Fibroblast of lung (primary cell): ENCODE results near the gene FREM2. TPM values are rescaled to one million over a fixed set of nuclear protein-coding genes. Genes with fewer than 3 reads are reported as not detected.

Experiments
- DNase-seq, 2 donors: peaks; one replicate each; pipeline versions ENCODE4 v3.0.0 to v3.0.0-alpha.2; 2010; ENCODE audit warnings: low read depth in 2 of 2
- H2AFZ ChIP-seq: 2 replicates; pipeline ENCODE4 v1.5.1; 2012; ENCODE audit warnings: low read length, control low read depth, inconsistent platforms
- H3K27ac ChIP-seq: 2 replicates; pipeline ENCODE4 v1.5.1; 2011; ENCODE audit warnings: low read length, control low read depth; ENCODE audit not compliant: insufficient read depth
- H3K27me3 ChIP-seq: 2 replicates; pipeline ENCODE4 v1.5.1; 2011; ENCODE audit warnings: mild to moderate bottlenecking, low read length; ENCODE audit not compliant: control insufficient read depth, insufficient read depth
- H3K36me3 ChIP-seq: 2 replicates; pipeline ENCODE4 v1.5.1; 2011; ENCODE audit warnings: low read length; ENCODE audit not compliant: control insufficient read depth, insufficient read depth
- H3K4me1 ChIP-seq: 2 replicates; pipeline ENCODE4 v1.5.1; 2011; ENCODE audit warnings: low read length; ENCODE audit not compliant: control insufficient read depth, insufficient read depth; ENCODE audit errors: extremely low read depth
- H3K4me2 ChIP-seq: 2 replicates; pipeline ENCODE4 v1.5.1; 2011; ENCODE audit warnings: low read length, control low read depth; ENCODE audit not compliant: insufficient read depth; ENCODE audit errors: extremely low read depth
- H3K4me3 ChIP-seq, 4 experiments: fragments of 200-600 bp in 1 of 4; sonication (generic) in 1 of 4; replicated peaks in 1 of 4; 2 replicates each; pipeline ENCODE4 v1.5.1; 2011 to 2016; ENCODE audit warnings: low read length in 4 of 4, low read depth in 3 of 4, mild to moderate bottlenecking in 3 of 4, control low read depth in 2 of 4, inconsistent platforms in 1 of 4, mixed read lengths in 1 of 4; ENCODE audit not compliant: insufficient read depth in 1 of 4; ENCODE audit errors: control extremely low read depth in 1 of 4
- H3K79me2 ChIP-seq: 2 replicates; pipeline ENCODE4 v1.5.1; 2012; ENCODE audit warnings: mild to moderate bottlenecking, low read length, inconsistent platforms; ENCODE audit not compliant: control insufficient read depth, insufficient read depth
- H3K9ac ChIP-seq: 2 replicates; pipeline ENCODE4 v1.5.1; 2011; ENCODE audit warnings: mild to moderate bottlenecking, low read length, control low read depth; ENCODE audit not compliant: insufficient read depth
- H3K9me3 ChIP-seq: 2 replicates; pipeline ENCODE4 v1.5.1; 2012; ENCODE audit warnings: low read depth, low read length; ENCODE audit not compliant: control insufficient read depth, insufficient read depth
- H4K20me1 ChIP-seq: 2 replicates; pipeline ENCODE4 v1.5.1; 2011; ENCODE audit warnings: low read length; ENCODE audit not compliant: control insufficient read depth, insufficient read depth; ENCODE audit errors: extremely low read depth
- EZH2 ChIP-seq: IDR thresholded peaks from 2 replicates; pipeline ENCODE4 v1.5.1; 2012; ENCODE audit warnings: low read length, control low read depth, mild to moderate bottlenecking; ENCODE audit errors: missing control alignments
- polyA plus RNA-seq, 2 donors: library from polyadenylated mRNA; depleted of rRNA in 1 of 2; stranded (reverse) in 1 of 2; unstranded in 1 of 2; fragments of >200 nt; gene quantifications; 2 replicates each; pipeline ENCODE4 v1.2.1, GENCODE V29; 2011 to 2012; ENCODE audit warnings: missing spikeins in 1 of 2
- total RNA-seq: library from RNA; depleted of rRNA; stranded (reverse); fragments of >200 nt; gene quantifications from 2 replicates; pipeline ENCODE4 v1.2.1, GENCODE V29; 2014
- TF ChIP-seq, protein P1 (sequence below), 2 donors: IDR thresholded peaks in 1 of 2; conservative IDR thresholded peaks in 1 of 2; 1 replicate in 1 of 2; 2 replicates in 1 of 2; pipeline ENCODE4 v1.5.1; 2011 to 2012; ENCODE audit warnings: low read length in 2 of 2, control low read depth in 1 of 2, inconsistent platforms in 1 of 2, low read depth in 1 of 2, mild to moderate bottlenecking in 1 of 2

FREM2 gene
- total and polyA plus RNA-seq, 2 donors (not counting 1 experiment from before 2014, with no cell fraction given), result under 0.01 TPM

DNA sequence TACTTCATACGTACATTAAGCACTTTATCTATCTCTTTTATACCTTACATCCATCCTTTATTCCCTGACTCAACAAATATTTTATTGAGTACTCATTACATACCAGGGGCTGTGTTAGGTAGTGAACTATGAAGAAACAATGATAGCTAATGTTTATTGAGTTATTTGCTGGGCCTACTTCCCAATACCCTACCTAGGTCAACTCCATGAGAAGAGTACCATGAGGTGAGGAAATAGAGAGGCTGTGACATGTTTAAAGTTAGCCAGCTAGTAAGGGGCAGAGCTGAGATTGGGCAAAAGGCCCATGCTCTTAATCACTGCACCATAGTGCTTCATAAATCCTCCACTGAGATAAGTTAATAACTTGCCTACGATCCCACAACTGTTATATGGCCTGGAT lies 79.9 kb downstream of the FREM2 start:
- Histone ChIP-seq H4K20me1 (no peaks in the 10 kb centered on the region), H3K36me3 (no peaks in the 10 kb centered on the region), H3K27ac (no peak overlapping the region), H3K9ac (no peak overlapping the region), H3K79me2 (no peaks in the 10 kb centered on the region), H2AFZ (no peak overlapping the region), H3K4me3 (no peak overlapping the region), H3K27me3 (no peaks in the 10 kb centered on the region), H3K9me3 (no peaks in the 10 kb centered on the region), H3K4me1 (no peaks in the 10 kb centered on the region), H3K4me2 (no peak overlapping the region)
- no peak for DNase-seq
- no peak for TF ChIP-seq EZH2
- TF ChIP-seq, protein P1, sequence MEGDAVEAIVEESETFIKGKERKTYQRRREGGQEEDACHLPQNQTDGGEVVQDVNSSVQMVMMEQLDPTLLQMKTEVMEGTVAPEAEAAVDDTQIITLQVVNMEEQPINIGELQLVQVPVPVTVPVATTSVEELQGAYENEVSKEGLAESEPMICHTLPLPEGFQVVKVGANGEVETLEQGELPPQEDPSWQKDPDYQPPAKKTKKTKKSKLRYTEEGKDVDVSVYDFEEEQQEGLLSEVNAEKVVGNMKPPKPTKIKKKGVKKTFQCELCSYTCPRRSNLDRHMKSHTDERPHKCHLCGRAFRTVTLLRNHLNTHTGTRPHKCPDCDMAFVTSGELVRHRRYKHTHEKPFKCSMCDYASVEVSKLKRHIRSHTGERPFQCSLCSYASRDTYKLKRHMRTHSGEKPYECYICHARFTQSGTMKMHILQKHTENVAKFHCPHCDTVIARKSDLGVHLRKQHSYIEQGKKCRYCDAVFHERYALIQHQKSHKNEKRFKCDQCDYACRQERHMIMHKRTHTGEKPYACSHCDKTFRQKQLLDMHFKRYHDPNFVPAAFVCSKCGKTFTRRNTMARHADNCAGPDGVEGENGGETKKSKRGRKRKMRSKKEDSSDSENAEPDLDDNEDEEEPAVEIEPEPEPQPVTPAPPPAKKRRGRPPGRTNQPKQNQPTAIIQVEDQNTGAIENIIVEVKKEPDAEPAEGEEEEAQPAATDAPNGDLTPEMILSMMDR (conservative IDR thresholded peaks at IDR 0.05 in 1 of 2, IDR thresholded peaks at IDR 0.05 in 1 of 2; ENCODE audit: low read depth in 1 of 2, low read length in 2 of 2), result no peak

DNA sequence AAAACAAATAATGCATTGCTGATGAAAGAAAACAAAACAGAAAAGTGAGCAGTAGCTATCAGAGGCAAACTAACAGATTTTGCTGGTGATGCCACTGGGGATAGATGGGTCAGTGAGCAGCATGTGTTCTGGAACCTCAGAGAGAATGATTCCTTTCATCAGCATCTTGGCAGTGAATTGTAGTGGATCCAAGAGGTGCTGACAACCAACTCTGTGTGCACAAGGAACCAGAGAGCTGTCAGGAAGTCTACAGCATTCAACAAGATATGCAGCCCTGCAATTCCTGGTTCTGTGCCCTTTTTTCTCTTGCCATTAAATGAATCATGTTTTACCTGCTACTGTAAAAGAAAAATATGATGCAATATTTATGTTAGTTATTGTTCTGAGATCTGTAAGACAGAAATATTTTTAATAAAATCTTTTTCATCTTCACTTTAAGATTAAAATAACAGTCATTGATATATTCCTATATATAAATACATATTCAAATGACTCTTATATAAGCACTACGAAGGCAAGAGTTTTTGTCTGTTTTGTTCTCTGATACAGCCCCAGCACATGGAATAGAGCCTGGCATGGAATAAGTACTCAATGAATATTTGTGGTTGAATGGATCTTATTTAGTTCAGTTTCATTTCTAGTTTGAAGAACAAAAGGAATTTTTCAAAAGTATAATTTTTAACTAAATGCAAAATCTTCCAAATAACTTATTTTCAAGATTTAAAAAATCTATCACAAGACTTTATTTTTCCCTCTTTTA lies 80.8 kb downstream of the FREM2 start:
- DNase-seq, result no peak

DNA sequence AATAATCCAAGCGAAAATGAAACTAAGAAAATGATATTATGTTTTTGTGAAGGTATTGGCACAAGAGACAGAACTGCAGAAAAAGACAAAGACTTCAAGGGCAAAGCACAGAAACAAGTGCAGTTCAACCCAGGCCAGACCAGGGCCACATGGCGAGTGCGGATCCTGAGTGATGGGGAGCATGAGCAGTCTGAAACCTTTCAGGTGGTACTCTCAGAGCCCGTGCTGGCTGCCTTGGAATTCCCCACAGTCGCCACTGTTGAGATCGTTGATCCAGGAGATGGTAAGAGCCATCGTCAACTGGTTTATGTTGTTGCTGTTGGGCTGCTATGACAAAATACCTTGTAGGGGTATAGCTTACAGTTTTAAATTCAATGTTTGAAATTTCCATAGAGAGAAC lies 82.6 kb downstream of the FREM2 start:
- H3K9me3 ChIP-seq, result no peaks in the 10 kb centered on the region
- no peak overlapping the region for H3K4me2 ChIP-seq
- no peak for TF ChIP-seq EZH2
- TF ChIP-seq, protein P1 (conservative IDR thresholded peaks at IDR 0.05 in 1 of 2, IDR thresholded peaks at IDR 0.05 in 1 of 2; ENCODE audit: low read depth in 1 of 2, low read length in 2 of 2), result no peak
- peak overlapping the region in 1 of 4 experiments; percentile 5 for H3K4me3 ChIP-seq
- H3K27me3 ChIP-seq, result no peaks in the 10 kb centered on the region
- no peaks in the 10 kb centered on the region for H3K4me1 ChIP-seq
- no peaks in the 10 kb centered on the region for H3K79me2 ChIP-seq
- no peak overlapping the region for H3K27ac ChIP-seq
- H3K9ac ChIP-seq, result no peak overlapping the region
- H3K36me3 ChIP-seq, result no peaks in the 10 kb centered on the region
- H2AFZ ChIP-seq, result no peak overlapping the region
- no peaks in the 10 kb centered on the region for H4K20me1 ChIP-seq
- DNase-seq, result no peak

More for the DNA sequence above, 80.8 kb downstream of the FREM2 start:
- H2AFZ ChIP-seq, result no peak overlapping the region
- no peaks in the 10 kb centered on the region for H3K79me2 ChIP-seq
- H3K9ac ChIP-seq, result no peak overlapping the region
- H3K9me3 ChIP-seq, result no peaks in the 10 kb centered on the region
- H3K4me2 ChIP-seq, result no peak overlapping the region
- no peaks in the 10 kb centered on the region for H3K27me3 ChIP-seq
- no peaks in the 10 kb centered on the region for H3K36me3 ChIP-seq
- H3K4me1 ChIP-seq, result no peaks in the 10 kb centered on the region
- H4K20me1 ChIP-seq, result no peaks in the 10 kb centered on the region
- TF ChIP-seq, protein P1 (conservative IDR thresholded peaks at IDR 0.05 in 1 of 2, IDR thresholded peaks at IDR 0.05 in 1 of 2; ENCODE audit: low read depth in 1 of 2, low read length in 2 of 2), result no peak
- no peak for TF ChIP-seq EZH2
- H3K4me3 ChIP-seq, result no peak overlapping the region
- H3K27ac ChIP-seq, result no peak overlapping the region
